HG03558 (cell line): ENCODE measurements around the gene COL4A6.

Experiments used
- ATAC-seq: cut with Tn5 transposase; IDR thresholded peaks from one replicate; pipeline ENCODE4 v1.9.1; 2021; ENCODE audit warnings: moderate number of reproducible peaks; ENCODE audit not compliant: unreplicated experiment; ENCODE audit errors: extremely low read depth

COL4A6 gene

GRCh38 chrX:108341947-108342346 is 96.3 kb downstream of the COL4A6 start:
- no peak for ATAC-seq

GRCh38 chrX:108332281-108332680 is 105.9 kb downstream of the COL4A6 start:
- ATAC-seq, result peak; percentile 47

GRCh38 chrX:108331126-108331909 is 106.9 kb downstream of the COL4A6 start:
- ATAC-seq, result no peak

- no peak for ATAC-seq
Measured at GRCh38 chrX:108323751-108324150, 114.5 kb downstream of the COL4A6 start.

- no peak for ATAC-seq
Measured at GRCh38 chrX:108322234-108322633, 116.0 kb downstream of the COL4A6 start.

GRCh38 chrX:108316456-108316855 is 121.8 kb downstream of the COL4A6 start:
- no peak for ATAC-seq

- no peak for ATAC-seq
Measured at GRCh38 chrX:108313669-108314068, 124.6 kb downstream of the COL4A6 start.

- ATAC-seq, result no peak
Measured at GRCh38 chrX:108312957-108313356, 125.3 kb downstream of the COL4A6 start.

GRCh38 chrX:108312011-108312410 is 126.2 kb downstream of the COL4A6 start:
- no peak for ATAC-seq

GRCh38 chrX:108310506-108310905 is 127.7 kb downstream of the COL4A6 start:
- ATAC-seq, result no peak

- ATAC-seq, result no peak
Measured at GRCh38 chrX:108309144-108309543, 129.1 kb downstream of the COL4A6 start.

GRCh38 chrX:108307132-108308085 is 130.8 kb downstream of the COL4A6 start:
- no peak for ATAC-seq

GRCh38 chrX:108306086-108306485 is 132.1 kb downstream of the COL4A6 start:
- ATAC-seq, result no peak

- ATAC-seq, result no peak
Measured at GRCh38 chrX:108304757-108305156, 133.5 kb downstream of the COL4A6 start.

- no peak for ATAC-seq
Measured at GRCh38 chrX:108304210-108304609, 134.0 kb downstream of the COL4A6 start.

GRCh38 chrX:108303682-108304081 is 134.5 kb downstream of the COL4A6 start:
- no peak for ATAC-seq

GRCh38 chrX:108299704-108300103 is 138.5 kb downstream of the COL4A6 start:
- ATAC-seq, result no peak

- ATAC-seq, result peak; percentile 45
Measured at GRCh38 chrX:108299101-108299591, 139.1 kb downstream of the COL4A6 start.

- ATAC-seq, result no peak
Measured at GRCh38 chrX:108298165-108298602, 140.0 kb downstream of the COL4A6 start.

GRCh38 chrX:108297290-108297689 is 140.9 kb downstream of the COL4A6 start:
- no peak for ATAC-seq

- ATAC-seq, result no peak
Measured at GRCh38 chrX:108292053-108292452, 146.2 kb downstream of the COL4A6 start.
